Lower leg skin (tissue), 4 donors: Measurements from ENCODE around the gene PDCD2. TPM values are rescaled to one million over a fixed set of nuclear protein-coding genes. Genes with fewer than 3 reads are reported as not detected.

Source experiments
- DNase-seq, 2 donors: peaks; one replicate each; pipeline ENCODE4 v3.0.0-alpha.2; 2019; ENCODE audit warnings: low spot score in 2 of 2
- H3K4me3 ChIP-seq: fragments of 200-600 bp; sonication (generic); 2 replicates; pipeline ENCODE4 v1.5.1; 2017; ENCODE audit warnings: mild to moderate bottlenecking, low read depth; ENCODE audit not compliant: poor library complexity, severe bottlenecking
- POLR2A ChIP-seq, 2 donors: fragments of 450-650 bp; IDR thresholded peaks; one replicate each; pipeline ENCODE4 v1.6.1; 2016 to 2017; ENCODE audit warnings: antibody characterized with exemption in 2 of 2, mild to moderate bottlenecking in 1 of 2, moderate library complexity in 1 of 2
- WGBS, 2 donors: methylation state at CpG; one replicate each; pipeline ENCODE4 v1.1.5; 2018; 5-methylcytosine and 5-hydroxymethylcytosine counted together
- intact Hi-C: fragments of 100-400 bp; cut with DNase I; formaldehyde crosslinking; loops from one replicate; pipeline ENCODE4 v1.15.0; 2023; ENCODE audit warnings: low total_unique reads
- total RNA-seq, 4 donors: library from RNA; depleted of rRNA; stranded (reverse); fragments of >200 nt; gene quantifications; one replicate each; pipeline ENCODE4 v1.1.0, GENCODE V29; 2016
- TF ChIP-seq, protein P1 (sequence below), 3 donors: fragments of 450-650 bp; IDR thresholded peaks; one replicate each; pipeline ENCODE4 v1.5.1; 2016; ENCODE audit warnings: antibody characterized with exemption in 3 of 3, mild to moderate bottlenecking in 3 of 3, moderate library complexity in 2 of 3

Gene PDCD2
- total RNA-seq, 4 donors from 2014 or later = 62.0 to 86.3 (median 75.6) TPM

- 80 to 92% methylated on average over 1 of the region's 1 CpG for WGBS, 2 donors
- no peak for TF ChIP-seq POLR2A (IDR thresholded peaks at IDR 0.05)
- TF ChIP-seq, protein P1, sequence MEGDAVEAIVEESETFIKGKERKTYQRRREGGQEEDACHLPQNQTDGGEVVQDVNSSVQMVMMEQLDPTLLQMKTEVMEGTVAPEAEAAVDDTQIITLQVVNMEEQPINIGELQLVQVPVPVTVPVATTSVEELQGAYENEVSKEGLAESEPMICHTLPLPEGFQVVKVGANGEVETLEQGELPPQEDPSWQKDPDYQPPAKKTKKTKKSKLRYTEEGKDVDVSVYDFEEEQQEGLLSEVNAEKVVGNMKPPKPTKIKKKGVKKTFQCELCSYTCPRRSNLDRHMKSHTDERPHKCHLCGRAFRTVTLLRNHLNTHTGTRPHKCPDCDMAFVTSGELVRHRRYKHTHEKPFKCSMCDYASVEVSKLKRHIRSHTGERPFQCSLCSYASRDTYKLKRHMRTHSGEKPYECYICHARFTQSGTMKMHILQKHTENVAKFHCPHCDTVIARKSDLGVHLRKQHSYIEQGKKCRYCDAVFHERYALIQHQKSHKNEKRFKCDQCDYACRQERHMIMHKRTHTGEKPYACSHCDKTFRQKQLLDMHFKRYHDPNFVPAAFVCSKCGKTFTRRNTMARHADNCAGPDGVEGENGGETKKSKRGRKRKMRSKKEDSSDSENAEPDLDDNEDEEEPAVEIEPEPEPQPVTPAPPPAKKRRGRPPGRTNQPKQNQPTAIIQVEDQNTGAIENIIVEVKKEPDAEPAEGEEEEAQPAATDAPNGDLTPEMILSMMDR (IDR thresholded peaks at IDR 0.05) = no peak
Observed at GRCh38 chr6:170590725-170591124, 6.3 kb upstream of the PDCD2 start.

GRCh38 chr6:170584954-170585498, 589 bp upstream of the PDCD2 start:
- TF ChIP-seq POLR2A (IDR thresholded peaks at IDR 0.05) = no peak
- TF ChIP-seq, protein P1 (IDR thresholded peaks at IDR 0.05) = no peak
- 5 to 7% methylated on average over 6 of the region's 6 CpGs for WGBS, 2 donors

More at GRCh38 chr6:170590725-170591124, 6.3 kb upstream of the PDCD2 start:
- DNase-seq = no peak
- intact Hi-C loops = no loop called here
- H3K4me3 ChIP-seq = no peak overlapping the region

GRCh38 chr6:170583756-170584180, 669 bp downstream of the PDCD2 start:
- intact Hi-C loops = no loop called here
- WGBS, 2 donors = 0 to 1% methylated on average over 12 of the region's 12 CpGs
- H3K4me3 ChIP-seq = peak overlapping the region; percentile 96
- TF ChIP-seq, protein P1 (IDR thresholded peaks at IDR 0.05) = no peak
- TF ChIP-seq POLR2A (IDR thresholded peaks at IDR 0.05) = no peak
- DNase-seq = no peak

More at GRCh38 chr6:170584954-170585498, 589 bp upstream of the PDCD2 start:
- peak in 1 of 2 donors; percentile 16 for DNase-seq
- peak overlapping the region; percentile 96 for H3K4me3 ChIP-seq
- intact Hi-C loops = no loop called here

GRCh38 chr6:170578909-170579308, 5.5 kb downstream of the PDCD2 start:
- no peak for DNase-seq
- intact Hi-C loops = no loop called here
- TF ChIP-seq, protein P1 (IDR thresholded peaks at IDR 0.05) = no peak
- TF ChIP-seq POLR2A (IDR thresholded peaks at IDR 0.05) = no peak
- no peak overlapping the region for H3K4me3 ChIP-seq

GRCh38 chr6:170575250-170575649, 9.2 kb downstream of the PDCD2 start:
- 83 to 90% methylated on average over 1 of the region's 1 CpG for WGBS, 2 donors
- DNase-seq = no peak
- H3K4me3 ChIP-seq = no peak overlapping the region
- intact Hi-C loops = no loop called here
- TF ChIP-seq POLR2A (IDR thresholded peaks at IDR 0.05) = no peak
- TF ChIP-seq, protein P1 (IDR thresholded peaks at IDR 0.05) = no peak
